22Rv1 (cell line): ENCODE data around the gene DDX23.

Source experiments
- ZFX ChIP-seq: fragments of 450-650 bp; IDR thresholded peaks from 2 replicates; pipeline ENCODE4 v1.6.1; 2017; ENCODE audit warnings: antibody characterized with exemption, borderline replicate concordance
- TF ChIP-seq, protein P1 (sequence below): fragments of 450-650 bp; IDR thresholded peaks from 2 replicates; pipeline ENCODE4 v1.5.1; 2017; ENCODE audit warnings: mild to moderate bottlenecking

DNA sequence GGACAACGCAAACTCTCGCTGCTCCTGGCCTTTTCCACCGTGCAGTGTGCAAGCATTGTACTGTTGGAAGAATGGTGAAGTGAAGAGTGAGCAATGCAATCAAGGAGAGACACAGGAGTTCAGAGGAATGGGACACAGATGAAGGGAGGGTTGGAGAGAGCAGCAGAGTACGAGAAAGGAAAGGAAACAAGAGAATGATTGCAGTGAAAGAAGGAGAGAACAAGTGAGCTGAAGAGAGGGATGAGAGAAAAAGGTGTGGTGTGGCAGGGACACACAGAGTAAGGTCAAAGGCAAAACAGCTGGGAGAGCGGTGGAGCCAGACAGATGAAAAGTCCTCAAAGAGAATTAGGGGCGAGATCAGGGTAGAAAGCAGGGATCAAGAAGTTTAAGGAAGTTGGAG is 20.7 kb downstream of the DDX23 start:
- TF ChIP-seq, protein P1, sequence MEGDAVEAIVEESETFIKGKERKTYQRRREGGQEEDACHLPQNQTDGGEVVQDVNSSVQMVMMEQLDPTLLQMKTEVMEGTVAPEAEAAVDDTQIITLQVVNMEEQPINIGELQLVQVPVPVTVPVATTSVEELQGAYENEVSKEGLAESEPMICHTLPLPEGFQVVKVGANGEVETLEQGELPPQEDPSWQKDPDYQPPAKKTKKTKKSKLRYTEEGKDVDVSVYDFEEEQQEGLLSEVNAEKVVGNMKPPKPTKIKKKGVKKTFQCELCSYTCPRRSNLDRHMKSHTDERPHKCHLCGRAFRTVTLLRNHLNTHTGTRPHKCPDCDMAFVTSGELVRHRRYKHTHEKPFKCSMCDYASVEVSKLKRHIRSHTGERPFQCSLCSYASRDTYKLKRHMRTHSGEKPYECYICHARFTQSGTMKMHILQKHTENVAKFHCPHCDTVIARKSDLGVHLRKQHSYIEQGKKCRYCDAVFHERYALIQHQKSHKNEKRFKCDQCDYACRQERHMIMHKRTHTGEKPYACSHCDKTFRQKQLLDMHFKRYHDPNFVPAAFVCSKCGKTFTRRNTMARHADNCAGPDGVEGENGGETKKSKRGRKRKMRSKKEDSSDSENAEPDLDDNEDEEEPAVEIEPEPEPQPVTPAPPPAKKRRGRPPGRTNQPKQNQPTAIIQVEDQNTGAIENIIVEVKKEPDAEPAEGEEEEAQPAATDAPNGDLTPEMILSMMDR = no peak
- no peak for TF ChIP-seq ZFX
